Sigmoid colon (tissue), 7 donors: ENCODE data around the gene HERPUD2. TPM values are rescaled to one million over a fixed set of nuclear protein-coding genes. Genes with fewer than 3 reads are reported as not detected.
"Not testable (repeated sequence)": the region's sequence is repeated elsewhere in the genome, so short reads cannot be mapped to it uniquely, and the experiment has no call there.

ENCODE experiments used
- DNase-seq: peaks from one replicate; pipeline ENCODE4 v3.0.0-alpha.2; 2019
- H3K27ac ChIP-seq, 4 donors: fragments of 200-600 bp; sonication (generic); one replicate each; pipeline ENCODE4 v1.5.1; 2016 to 2019; ENCODE audit warnings: mild to moderate bottlenecking in 1 of 4
- H3K27me3 ChIP-seq, 3 donors: fragments of 200-600 bp; sonication (generic); one replicate each; pipeline ENCODE4 v1.5.1; 2019; ENCODE audit warnings: mild to moderate bottlenecking in 1 of 3
- H3K36me3 ChIP-seq, 4 donors: fragments of 200-600 bp; sonication (generic); one replicate each; pipeline ENCODE4 v1.5.1; 2016 to 2019
- H3K4me1 ChIP-seq, 4 donors: fragments of 200-600 bp; sonication (generic); one replicate each; pipeline ENCODE4 v1.5.1; 2017 to 2019
- H3K4me3 ChIP-seq, 4 donors: fragments of 200-600 bp; sonication (generic); one replicate each; pipeline ENCODE4 v1.5.1; 2017 to 2019; ENCODE audit warnings: mild to moderate bottlenecking in 2 of 4, moderate library complexity in 1 of 4
- H3K9me3 ChIP-seq, 4 donors: fragments of 200-600 bp in 3 of 4; sonication (generic) in 3 of 4; one replicate each; pipeline versions ENCODE4 v1.5.1 to v1.6.1; 2013 to 2019
- EP300 ChIP-seq, 4 donors: sonication (generic); formaldehyde crosslinking; IDR thresholded peaks; one replicate each; pipeline ENCODE4 v1.6.1; 2017; ENCODE audit warnings: antibody characterized with exemption in 4 of 4
- POLR2A ChIP-seq, 2 donors: fragments of 450-650 bp; IDR thresholded peaks; one replicate each; pipeline ENCODE4 v1.6.1; 2016; ENCODE audit warnings: antibody characterized with exemption in 2 of 2, mild to moderate bottlenecking in 2 of 2, moderate library complexity in 2 of 2
- POLR2AphosphoS5 ChIP-seq, 4 donors: sonication (generic); formaldehyde crosslinking; IDR thresholded peaks; one replicate each; pipeline ENCODE4 v1.6.1; 2017; ENCODE audit warnings: antibody characterized with exemption in 4 of 4
- WGBS, 2 donors: extraction: QIAGEN DNeasy Blood & Tissue Kit; methylation state at CpG; one replicate each; pipeline ENCODE4 v1.1.7; 2013; 5-methylcytosine and 5-hydroxymethylcytosine counted together
- intact Hi-C: fragments of 100-400 bp; cut with DNase I; formaldehyde crosslinking; loops from one replicate; pipeline ENCODE4 v1.15.1; 2023
- polyA plus RNA-seq, 3 donors: library from polyadenylated mRNA; stranded (reverse); fragments of 200-250 nt; gene quantifications; one replicate each; pipeline ENCODE4 v1.2.3, GENCODE V29; 2013
- total RNA-seq, 4 donors: library from RNA; depleted of rRNA; stranded (reverse); fragments of >200 nt; gene quantifications; one replicate each; pipeline ENCODE4 v1.1.0, GENCODE V29; 2016
- TF ChIP-seq, protein P1 (sequence below), 4 experiments: fragments of 450-650 bp in 3 of 4; fragments of 200-600 bp in 1 of 4; IDR thresholded peaks; one replicate each; pipeline ENCODE4 v1.5.1; 2016 to 2019; ENCODE audit warnings: antibody characterized with exemption in 4 of 4, mild to moderate bottlenecking in 3 of 4, moderate library complexity in 2 of 4
- donor health status: healthy with polysubstance abuse.
- donor health status: Bipolar disorder and iron deficiency.
- donor health status: healthy.

HERPUD2 gene
- total and polyA plus RNA-seq, 7 donors: 8.8 to 40.7 (median 21.7) TPM

- DNase-seq: no peak
- Histone ChIP-seq H3K4me1 (peaks cover 0 to 84% (median 69%) of the 10 kb centered on the region in 4 donors), H3K27me3 (no peaks in the 10 kb centered on the region), H3K4me3 (peak overlapping the region; percentile 9 to 89 (median 80)), H3K36me3 (no peaks in the 10 kb centered on the region), H3K27ac (peak overlapping the region in 1 of 4 donors; percentile 22), H3K9me3 (no peaks in the 10 kb centered on the region)
- no peak for TF ChIP-seq POLR2A (IDR thresholded peaks at IDR 0.05)
- no peak for TF ChIP-seq EP300 (IDR thresholded peaks at IDR 0.05)
- TF ChIP-seq POLR2AphosphoS5 (IDR thresholded peaks at IDR 0.05): no peak
- TF ChIP-seq, protein P1, sequence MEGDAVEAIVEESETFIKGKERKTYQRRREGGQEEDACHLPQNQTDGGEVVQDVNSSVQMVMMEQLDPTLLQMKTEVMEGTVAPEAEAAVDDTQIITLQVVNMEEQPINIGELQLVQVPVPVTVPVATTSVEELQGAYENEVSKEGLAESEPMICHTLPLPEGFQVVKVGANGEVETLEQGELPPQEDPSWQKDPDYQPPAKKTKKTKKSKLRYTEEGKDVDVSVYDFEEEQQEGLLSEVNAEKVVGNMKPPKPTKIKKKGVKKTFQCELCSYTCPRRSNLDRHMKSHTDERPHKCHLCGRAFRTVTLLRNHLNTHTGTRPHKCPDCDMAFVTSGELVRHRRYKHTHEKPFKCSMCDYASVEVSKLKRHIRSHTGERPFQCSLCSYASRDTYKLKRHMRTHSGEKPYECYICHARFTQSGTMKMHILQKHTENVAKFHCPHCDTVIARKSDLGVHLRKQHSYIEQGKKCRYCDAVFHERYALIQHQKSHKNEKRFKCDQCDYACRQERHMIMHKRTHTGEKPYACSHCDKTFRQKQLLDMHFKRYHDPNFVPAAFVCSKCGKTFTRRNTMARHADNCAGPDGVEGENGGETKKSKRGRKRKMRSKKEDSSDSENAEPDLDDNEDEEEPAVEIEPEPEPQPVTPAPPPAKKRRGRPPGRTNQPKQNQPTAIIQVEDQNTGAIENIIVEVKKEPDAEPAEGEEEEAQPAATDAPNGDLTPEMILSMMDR (IDR thresholded peaks at IDR 0.05): no peak
- intact Hi-C loops: loop anchor here (5.0 kb wide), 1 partner anchor 110 kb away; the partner anchor contains the start of gene SEPTIN7
- 50 to 72% methylated on average over 6 of the region's 6 CpGs for WGBS, 2 donors
These were observed 3.1 kb downstream of the HERPUD2 start for GRCh38 chr7:35691827-35692307.

DNA sequence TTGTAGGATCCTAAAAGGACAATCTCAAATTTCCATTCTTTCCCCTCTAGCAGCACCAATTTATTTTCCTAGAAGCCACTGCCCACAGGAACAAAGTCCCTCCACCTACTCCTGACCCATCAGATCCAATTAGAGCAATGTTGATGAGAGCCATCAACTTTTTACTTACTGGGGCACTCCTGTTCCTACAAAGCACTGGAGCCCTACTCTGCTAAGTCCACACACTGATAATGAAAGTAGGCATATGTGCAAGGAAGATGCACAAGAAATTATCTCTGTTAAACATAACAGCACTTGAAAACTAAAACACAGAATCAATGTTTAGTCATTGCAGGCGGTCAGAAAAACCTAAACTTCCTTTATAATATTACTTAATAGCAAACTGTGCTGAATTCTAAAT lies 3.6 kb downstream of the HERPUD2 start:
- WGBS, 2 donors: 53 to 78% methylated on average over 1 of the region's 1 CpG
- H3K27ac ChIP-seq: peak overlapping the region in 1 of 4 donors; percentile 22

DNA sequence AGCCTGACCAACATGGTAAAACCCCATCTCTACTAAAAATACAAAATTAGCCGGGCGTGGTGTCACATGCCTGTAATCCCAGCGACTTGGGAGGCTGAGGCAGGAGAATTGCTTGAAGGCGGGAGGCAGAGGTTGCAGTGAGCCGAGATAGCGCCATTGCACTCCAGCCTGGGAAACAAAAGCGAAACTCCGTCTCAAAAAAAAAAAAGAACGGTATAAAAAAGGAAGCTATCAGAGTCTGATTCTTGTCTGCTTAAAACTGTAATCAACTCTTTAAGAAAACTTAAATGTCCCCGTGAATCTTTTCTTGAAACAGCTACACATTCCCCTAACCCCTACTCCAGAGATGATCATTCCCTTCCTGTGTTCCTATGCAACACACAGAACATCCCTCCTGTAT lies 4.3 kb downstream of the HERPUD2 start:
- H3K27me3 ChIP-seq, H3K27ac ChIP-seq, H3K4me3 ChIP-seq, DNase-seq, H3K36me3 ChIP-seq, H3K9me3 ChIP-seq: not testable (repeated sequence)
- intact Hi-C loops: loop anchor here (5.0 kb wide), 1 partner anchor 112 kb away; the partner anchor contains the start of gene SEPTIN7
- 67 to 86% methylated on average over 10 of the region's 10 CpGs for WGBS, 2 donors
- peaks cover 0 to 76% (median 67%) of the 10 kb centered on the region in 4 donors for H3K4me1 ChIP-seq

More for the DNA sequence above, 3.6 kb downstream of the HERPUD2 start:
- no peak for DNase-seq
- intact Hi-C loops: loop anchor here (5.0 kb wide), 1 partner anchor 111 kb away; the partner anchor contains the start of gene SEPTIN7
- Histone ChIP-seq H3K4me3 (peak overlapping the region in 3 of 4 donors; percentile 73 to 89 (median 88)), H3K4me1 (peaks cover 0 to 84% (median 70%) of the 10 kb centered on the region in 4 donors), H3K9me3 (no peaks in the 10 kb centered on the region), H3K27me3 (no peaks in the 10 kb centered on the region), H3K36me3 (no peaks in the 10 kb centered on the region)
- no peak for TF ChIP-seq EP300 (IDR thresholded peaks at IDR 0.05)

GRCh38 chr7:35685781-35686180 lies 9.2 kb downstream of the HERPUD2 start:
- Histone ChIP-seq H3K27me3 (no peaks in the 10 kb centered on the region), H3K4me1 (peaks cover 0 to 49% (median 36%) of the 10 kb centered on the region in 4 donors), H3K9me3 (no peaks in the 10 kb centered on the region), H3K4me3 (no peak overlapping the region), H3K36me3 (peaks cover 0 to 6% (median 2%) of the 10 kb centered on the region in 4 donors), H3K27ac (no peak overlapping the region)
- no peak for DNase-seq
- intact Hi-C loops: no loop called here
- TF ChIP-seq EP300 (IDR thresholded peaks at IDR 0.05) (no peak), POLR2AphosphoS5 (IDR thresholded peaks at IDR 0.05) (no peak), POLR2A (IDR thresholded peaks at IDR 0.05) (no peak)
- TF ChIP-seq, protein P1 (IDR thresholded peaks at IDR 0.05): no peak
- 99 to 100% methylated on average over 5 of the region's 5 CpGs for WGBS, 2 donors

GRCh38 chr7:35681231-35682029 lies 13.5 kb downstream of the HERPUD2 start:
- Histone ChIP-seq H3K4me3 (no peak overlapping the region), H3K9me3 (no peaks in the 10 kb centered on the region), H3K27me3 (no peaks in the 10 kb centered on the region), H3K36me3 (peaks cover 0 to 6% (median 2%) of the 10 kb centered on the region in 4 donors), H3K4me1 (peaks cover 0 to 33% (median 19%) of the 10 kb centered on the region in 4 donors), H3K27ac (no peak overlapping the region)
- no peak for TF ChIP-seq POLR2A (IDR thresholded peaks at IDR 0.05)
- no peak for TF ChIP-seq EP300 (IDR thresholded peaks at IDR 0.05)
- TF ChIP-seq, protein P1 (IDR thresholded peaks at IDR 0.05): no peak
- TF ChIP-seq POLR2AphosphoS5 (IDR thresholded peaks at IDR 0.05): no peak
- intact Hi-C loops: no loop called here
- 94 to 95% methylated on average over 1 of the region's 1 CpG for WGBS, 2 donors
- DNase-seq: no peak
